GM18511 (cell line): Measurements from ENCODE around the gene CNDP1.
"Not testable (repeated sequence)": the region's sequence is repeated elsewhere in the genome, so short reads cannot be mapped to it uniquely, and the experiment has no call there.

ENCODE experiments used
- ATAC-seq: cut with Tn5 transposase; IDR thresholded peaks from one replicate; pipeline ENCODE4 v1.9.1; 2021; ENCODE audit warnings: mild to moderate bottlenecking, moderate library complexity; ENCODE audit not compliant: unreplicated experiment

Gene CNDP1

GRCh38 chr18:74534150-74534969 is at the start of gene CNDP1:
Gene CNDP1 (plus strand): TSS chr18:74534500. CDS start chr18:74534668, 168 bp downstream.
- ATAC-seq, result no peak

GRCh38 chr18:74486119-74486849 is 48.0 kb upstream of the CNDP1 start:
- no peak for ATAC-seq

- ATAC-seq, result no peak
Measured at GRCh38 chr18:74488354-74488753, 45.9 kb upstream of the CNDP1 start.

GRCh38 chr18:74488864-74489263 is 45.4 kb upstream of the CNDP1 start:
- ATAC-seq, result no peak

- ATAC-seq, result no peak
Measured at GRCh38 chr18:74489676-74490075, 44.6 kb upstream of the CNDP1 start.

- ATAC-seq, result no peak
Measured at GRCh38 chr18:74492259-74492658, 42.0 kb upstream of the CNDP1 start.

- ATAC-seq, result peak; percentile 19
Measured at GRCh38 chr18:74493689-74494088, 40.6 kb upstream of the CNDP1 start.

- ATAC-seq, result no peak
Measured at GRCh38 chr18:74494514-74494913, 39.8 kb upstream of the CNDP1 start.

GRCh38 chr18:74495581-74496507 is 38.5 kb upstream of the CNDP1 start, which contains the start of gene CNDP2:
Gene CNDP2 (plus strand): TSS chr18:74496363. CDS start chr18:74499974, 3,611 bp downstream.
- ATAC-seq, result peak; percentile 76

GRCh38 chr18:74496508-74497323 is 37.6 kb upstream of the CNDP1 start:
- ATAC-seq, result peak; percentile 34

GRCh38 chr18:74497324-74497676 is 37.0 kb upstream of the CNDP1 start:
- no peak for ATAC-seq

GRCh38 chr18:74497778-74498177 is 36.5 kb upstream of the CNDP1 start:
- ATAC-seq, result no peak

GRCh38 chr18:74498712-74499627 is 35.3 kb upstream of the CNDP1 start:
- peak; percentile 45 for ATAC-seq

GRCh38 chr18:74499633-74500032 is 34.7 kb upstream of the CNDP1 start:
- ATAC-seq, result peak; percentile 42

GRCh38 chr18:74500372-74500771 is 33.9 kb upstream of the CNDP1 start:
- ATAC-seq, result no peak

GRCh38 chr18:74500774-74501173 is 33.5 kb upstream of the CNDP1 start:
- not testable (repeated sequence) for ATAC-seq

GRCh38 chr18:74501386-74501785 is 32.9 kb upstream of the CNDP1 start:
- ATAC-seq, result no peak

- ATAC-seq, result no peak
Measured at GRCh38 chr18:74503137-74503536, 31.2 kb upstream of the CNDP1 start.

- no peak for ATAC-seq
Measured at GRCh38 chr18:74505776-74506175, 28.5 kb upstream of the CNDP1 start.
